Brain microvascular endothelial cell (primary cell): ENCODE data around the gene RGMB.
A peak's percentile ranks its signal among the peaks of the same experiment; 100 is the strongest.

ENCODE experiments used
- DNase-seq: peaks from one replicate; pipeline ENCODE4 v3.0.0-alpha.2; 2020
- H3K27ac ChIP-seq: fragments of 250-450 bp; sonication (Bioruptor Pico); 2 replicates; pipeline ENCODE4 v1.5.1; 2020; ENCODE audit warnings: mild to moderate bottlenecking, moderate library complexity
- H3K27me3 ChIP-seq: fragments of 250-450 bp; sonication (Bioruptor Pico); replicated peaks from 2 replicates; pipeline ENCODE4 v1.5.1; 2020; ENCODE audit warnings: mild to moderate bottlenecking
- H3K36me3 ChIP-seq: fragments of 250-450 bp; sonication (Bioruptor Pico); replicated peaks from 2 replicates; pipeline ENCODE4 v1.5.1; 2020; ENCODE audit warnings: mild to moderate bottlenecking
- H3K4me3 ChIP-seq: 2 replicates; pipeline ENCODE4 v1.5.1; 2011; ENCODE audit warnings: low read depth, mild to moderate bottlenecking, control low read depth, low read length, moderate library complexity
- CTCF ChIP-seq: IDR thresholded peaks from 2 replicates; pipeline ENCODE4 v1.5.1; 2011; ENCODE audit warnings: low read depth, mild to moderate bottlenecking, moderate library complexity, low read length, control low read depth, inconsistent platforms; ENCODE audit errors: missing control alignments
- in situ Hi-C: cut with HindIII; loops from 2 replicates; pipeline ENCODE4 v1.10.0; 2017; ENCODE audit warnings: low sequenced_read_pairs, low pct_ligation_motif_present

The RGMB gene

GRCh38 chr5:98765815-98766214 lies 7.6 kb upstream of the RGMB start:
- H3K4me3 ChIP-seq: no peak overlapping the region
- TF ChIP-seq CTCF: no peak
- no peaks in the 10 kb centered on the region for H3K36me3 ChIP-seq
- no peak for DNase-seq
- in situ Hi-C loops: loop anchor here (25.0 kb wide), 1 partner anchor 329 kb away; no protein-coding TSS in a partner anchor
- H3K27me3 ChIP-seq: no peaks in the 10 kb centered on the region
- H3K27ac ChIP-seq: no peak overlapping the region

- no peak for DNase-seq
- Histone ChIP-seq H3K27me3 (no peaks in the 10 kb centered on the region), H3K27ac (no peak overlapping the region), H3K4me3 (no peak overlapping the region), H3K36me3 (no peaks in the 10 kb centered on the region)
- no peak for TF ChIP-seq CTCF
- in situ Hi-C loops: loop anchor here (25.0 kb wide), 1 partner anchor 330 kb away; no protein-coding TSS in a partner anchor
These were observed 5.9 kb upstream of the RGMB start for GRCh38 chr5:98767581-98767980.

GRCh38 chr5:98768160-98768959 lies 5.1 kb upstream of the RGMB start:
- in situ Hi-C loops: loop anchor here (25.0 kb wide), 1 partner anchor 331 kb away; no protein-coding TSS in a partner anchor
- H3K27ac ChIP-seq: peak overlapping the region; percentile 85
- H3K36me3 ChIP-seq: no peaks in the 10 kb centered on the region
- peak overlapping the region; percentile 67 for H3K4me3 ChIP-seq
- peak; percentile 100 for TF ChIP-seq CTCF
- peak; percentile 47 for DNase-seq
- no peaks in the 10 kb centered on the region for H3K27me3 ChIP-seq

GRCh38 chr5:98768960-98769209 lies 4.6 kb upstream of the RGMB start:
- Histone ChIP-seq H3K4me3 (peak overlapping the region; percentile 67), H3K27ac (peak overlapping the region; percentile 85), H3K27me3 (no peaks in the 10 kb centered on the region), H3K36me3 (no peaks in the 10 kb centered on the region)
- in situ Hi-C loops: loop anchor here (25.0 kb wide), 1 partner anchor 332 kb away; no protein-coding TSS in a partner anchor
- TF ChIP-seq CTCF: no peak
- no peak for DNase-seq

- in situ Hi-C loops: loop anchor here (25.0 kb wide), 1 partner anchor 332 kb away; no protein-coding TSS in a partner anchor
- H3K36me3 ChIP-seq: peaks cover 3% of the 10 kb centered on the region
- TF ChIP-seq CTCF: peak; percentile 83
- peak; percentile 57 for DNase-seq
- H3K27me3 ChIP-seq: no peaks in the 10 kb centered on the region
- H3K4me3 ChIP-seq: peak overlapping the region; percentile 67
- peak overlapping the region; percentile 85 for H3K27ac ChIP-seq
These were observed 4.1 kb upstream of the RGMB start for GRCh38 chr5:98769210-98769958.

GRCh38 chr5:98769959-98770208 lies 3.6 kb upstream of the RGMB start:
- H3K4me3 ChIP-seq: peak overlapping the region; percentile 67
- in situ Hi-C loops: loop anchor here (25.0 kb wide), 1 partner anchor 333 kb away; no protein-coding TSS in a partner anchor
- peak; percentile 25 for DNase-seq
- no peaks in the 10 kb centered on the region for H3K27me3 ChIP-seq
- H3K36me3 ChIP-seq: peaks cover 6% of the 10 kb centered on the region
- no peak for TF ChIP-seq CTCF
- H3K27ac ChIP-seq: peak overlapping the region; percentile 85
